ENCODE measurements around the gene TRIM24. TPM values are rescaled to one million over a fixed set of nuclear protein-coding genes. Genes with fewer than 3 reads are reported as not detected.
"Not testable (repeated sequence)": the region's sequence is repeated elsewhere in the genome, so short reads cannot be mapped to it uniquely, and the experiment has no call there.

TRIM24 gene
- total RNA-seq, 1 experiment from 2014 or later, result 29.8 TPM

GRCh38 chr7:138527746-138528223, 67.7 kb downstream of the TRIM24 start:
- peak overlapping the region; percentile 64 for H3K27ac Mint-ChIP-seq (ENCODE audit: unreplicated experiment)
- CTCF ChIA-PET, result interaction anchor here (0.6 kb wide), 1 partner anchor 525 kb away, joined by 3 read pairs; no protein-coding TSS in a partner anchor
- H3K9me3 Mint-ChIP-seq (ENCODE audit: low read depth, unreplicated experiment), result peaks cover 6% of the 10 kb centered on the region
- H3K4me3 Mint-ChIP-seq (ENCODE audit: low read depth, unreplicated experiment), result no peak overlapping the region
- no TSS peak for BruUV-seq (replicated peaks)
- H3K27me3 Mint-ChIP-seq (ENCODE audit: unreplicated experiment), result no peaks in the 10 kb centered on the region
- intact Hi-C loops (cut with micrococcal nuclease; ENCODE audit: unreplicated experiment), result no loop called here
- peaks cover 17% of the 10 kb centered on the region for H3K36me3 Mint-ChIP-seq (ENCODE audit: insufficient read depth, unreplicated experiment)
- TF ChIP-seq CTCF (IDR thresholded peaks at IDR 0.05; ENCODE audit: unreplicated experiment), result no peak
- H3K4me1 Mint-ChIP-seq (ENCODE audit: low read depth, unreplicated experiment), result no peaks in the 10 kb centered on the region
- peak; percentile 2 for DNase-seq

DNA sequence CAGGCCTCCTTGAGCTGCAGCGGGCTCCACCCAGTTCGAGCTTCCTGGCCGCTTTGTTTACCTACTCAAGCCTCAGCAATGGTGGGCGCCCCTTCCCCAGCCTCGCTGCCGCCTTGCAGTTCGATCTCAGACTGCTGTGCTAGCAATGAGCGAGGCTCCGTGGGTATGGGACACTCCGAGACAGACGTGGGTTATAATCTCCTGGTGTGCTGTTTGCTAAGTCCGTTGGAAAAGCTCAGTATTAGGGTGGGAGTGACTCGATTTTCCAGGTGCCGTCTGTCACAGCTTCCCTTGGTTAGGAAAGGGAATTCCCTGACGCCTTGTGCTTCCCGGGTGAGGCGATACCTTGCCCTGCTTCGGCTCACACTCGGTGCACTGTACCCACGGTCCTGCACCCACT, 76.8 kb downstream of the TRIM24 start:
- H3K27me3 Mint-ChIP-seq (ENCODE audit: unreplicated experiment); CTCF ChIA-PET; H3K36me3 Mint-ChIP-seq (ENCODE audit: insufficient read depth, unreplicated experiment); intact Hi-C loops (cut with micrococcal nuclease; ENCODE audit: unreplicated experiment); H3K4me3 Mint-ChIP-seq (ENCODE audit: low read depth, unreplicated experiment); H3K27ac Mint-ChIP-seq (ENCODE audit: unreplicated experiment); BruUV-seq (replicated peaks); DNase-seq; H3K4me1 Mint-ChIP-seq (ENCODE audit: low read depth, unreplicated experiment): not testable (repeated sequence)
- H3K9me3 Mint-ChIP-seq (ENCODE audit: low read depth, unreplicated experiment), result peaks cover 10% of the 10 kb centered on the region

GRCh38 chr7:138538518-138538917, 78.5 kb downstream of the TRIM24 start:
- no peaks in the 10 kb centered on the region for H3K27me3 Mint-ChIP-seq (ENCODE audit: unreplicated experiment)
- CTCF ChIA-PET, result no interaction called here

GRCh38 chr7:138538997-138539644, 79.1 kb downstream of the TRIM24 start:
- DNase-seq, result no peak
- CTCF ChIA-PET, result no interaction called here
- BruUV-seq (replicated peaks), result no TSS peak
- H3K27me3 Mint-ChIP-seq (ENCODE audit: unreplicated experiment), result no peaks in the 10 kb centered on the region
- no peak overlapping the region for H3K27ac Mint-ChIP-seq (ENCODE audit: unreplicated experiment)
- TF ChIP-seq CTCF (IDR thresholded peaks at IDR 0.05; ENCODE audit: unreplicated experiment), result no peak
- intact Hi-C loops (cut with micrococcal nuclease; ENCODE audit: unreplicated experiment), result no loop called here
- H3K9me3 Mint-ChIP-seq (ENCODE audit: low read depth, unreplicated experiment), result peaks cover 9% of the 10 kb centered on the region
- no peaks in the 10 kb centered on the region for H3K4me1 Mint-ChIP-seq (ENCODE audit: low read depth, unreplicated experiment)
- no peak overlapping the region for H3K4me3 Mint-ChIP-seq (ENCODE audit: low read depth, unreplicated experiment)
- no peaks in the 10 kb centered on the region for H3K36me3 Mint-ChIP-seq (ENCODE audit: insufficient read depth, unreplicated experiment)

More at GRCh38 chr7:138538518-138538917, 78.5 kb downstream of the TRIM24 start:
- H3K36me3 Mint-ChIP-seq (ENCODE audit: insufficient read depth, unreplicated experiment), result no peaks in the 10 kb centered on the region
- no peak overlapping the region for H3K4me3 Mint-ChIP-seq (ENCODE audit: low read depth, unreplicated experiment)
- intact Hi-C loops (cut with micrococcal nuclease; ENCODE audit: unreplicated experiment), result no loop called here
- DNase-seq, result no peak
- peaks cover 10% of the 10 kb centered on the region for H3K9me3 Mint-ChIP-seq (ENCODE audit: low read depth, unreplicated experiment)
- TF ChIP-seq CTCF (IDR thresholded peaks at IDR 0.05; ENCODE audit: unreplicated experiment), result no peak
- no peak overlapping the region for H3K27ac Mint-ChIP-seq (ENCODE audit: unreplicated experiment)
- BruUV-seq (replicated peaks), result no TSS peak
- no peaks in the 10 kb centered on the region for H3K4me1 Mint-ChIP-seq (ENCODE audit: low read depth, unreplicated experiment)

GRCh38 chr7:138542183-138542582, 82.1 kb downstream of the TRIM24 start:
- CTCF ChIA-PET, result no interaction called here
- no peak for DNase-seq
- no peak overlapping the region for H3K27ac Mint-ChIP-seq (ENCODE audit: unreplicated experiment)

More at GRCh38 chr7:138542183-138542582, 82.1 kb downstream of the TRIM24 start:
- Mint-ChIP-seq H3K9me3 (ENCODE audit: low read depth, unreplicated experiment) (no peaks in the 10 kb centered on the region), H3K36me3 (ENCODE audit: insufficient read depth, unreplicated experiment) (no peaks in the 10 kb centered on the region), H3K27me3 (ENCODE audit: unreplicated experiment) (no peaks in the 10 kb centered on the region), H3K4me1 (ENCODE audit: low read depth, unreplicated experiment) (peaks cover 8% of the 10 kb centered on the region), H3K4me3 (ENCODE audit: low read depth, unreplicated experiment) (no peak overlapping the region)
- intact Hi-C loops (cut with micrococcal nuclease; ENCODE audit: unreplicated experiment), result no loop called here
- BruUV-seq (replicated peaks), result no TSS peak
- TF ChIP-seq CTCF (IDR thresholded peaks at IDR 0.05; ENCODE audit: unreplicated experiment), result no peak
